K562 (cell line): ENCODE measurements around the gene TESK2. TPM values are rescaled to one million over a fixed set of nuclear protein-coding genes. Genes with fewer than 3 reads are reported as not detected.
A peak's percentile ranks its signal among the peaks of the same experiment; 100 is the strongest.

Experiments
- ATF1 ChIP-seq, 2 experiments: fragments of 450-650 bp in 1 of 2; IDR thresholded peaks; 2 replicates each; pipeline ENCODE4 v1.6.1; 2016; ENCODE audit warnings: missing compliant biosample characterization in 1 of 2, missing genetic modification characterization in 1 of 2
- BCLAF1 ChIP-seq, 2 experiments: fragments of 450-650 bp in 1 of 2; IDR thresholded peaks; 2 replicates each; pipeline ENCODE4 v1.6.1; 2011 to 2017; ENCODE audit warnings: low read depth in 2 of 2, antibody characterized with exemption in 1 of 2, borderline replicate concordance in 1 of 2, low read length in 1 of 2, mild to moderate bottlenecking in 1 of 2, mixed read lengths in 1 of 2; ENCODE audit not compliant: control insufficient read depth in 1 of 2
- CHD1 ChIP-seq: fragments of 200-600 bp; sonication (generic); IDR thresholded peaks from one replicate; pipeline ENCODE4 v1.6.1; 2012; ENCODE audit warnings: mild to moderate bottlenecking, moderate library complexity, low read length, inconsistent platforms
- DLX4 ChIP-seq: fragments of 250-450 bp; sonication (Bioruptor Pico); IDR thresholded peaks from 2 replicates; pipeline ENCODE4 v1.6.1; 2021; ENCODE audit warnings: mild to moderate bottlenecking
- ELF4 ChIP-seq: fragments of 450-650 bp; formaldehyde crosslinking; IDR thresholded peaks from 2 replicates; pipeline ENCODE4 v1.4.0; 2022; ENCODE audit warnings: missing genetic modification characterization
- ESRRB ChIP-seq: fragments of 250-450 bp; sonication (Bioruptor Pico); IDR thresholded peaks from 2 replicates; pipeline ENCODE4 v1.5.0; 2020; ENCODE audit warnings: mild to moderate bottlenecking, moderate library complexity, borderline replicate concordance
- ETS1 ChIP-seq: conservative IDR thresholded peaks from 2 replicates; pipeline ENCODE4 v1.6.1; 2011; ENCODE audit warnings: low read depth, mild to moderate bottlenecking, low read length; ENCODE audit not compliant: control insufficient read depth
- ETS2 ChIP-seq: IDR thresholded peaks from 2 replicates; pipeline ENCODE4 v1.6.1; 2016; ENCODE audit warnings: borderline replicate concordance, missing genetic modification characterization, mild to moderate bottlenecking, moderate library complexity, missing compliant biosample characterization; ENCODE audit not compliant: poor library complexity, severe bottlenecking
- MAFK ChIP-seq: IDR thresholded peaks from 2 replicates; pipeline ENCODE4 v1.6.1; 2011; ENCODE audit warnings: low read length, improper control_type of control experiment
- MTA3 ChIP-seq: fragments of 450-650 bp; formaldehyde crosslinking; IDR thresholded peaks from 2 replicates; pipeline ENCODE4 v1.6.1; 2017; ENCODE audit warnings: mild to moderate bottlenecking, borderline replicate concordance
- NCOA2 ChIP-seq, 2 experiments: fragments of 450-650 bp; IDR thresholded peaks; 2 replicates each; pipeline ENCODE4 v1.6.1; 2018; ENCODE audit warnings: mild to moderate bottlenecking in 2 of 2, moderate library complexity in 1 of 2; ENCODE audit not compliant: partially characterized antibody in 2 of 2
- RUNX1 ChIP-seq: sonication (generic); IDR thresholded peaks from 2 replicates; pipeline ENCODE4 v1.6.1; 2016; ENCODE audit warnings: antibody characterized with exemption, low read depth
- SMARCA4 ChIP-seq: fragments of 450-650 bp; IDR thresholded peaks from 2 replicates; pipeline ENCODE4 v1.6.1; 2016
- TEAD4 ChIP-seq, 2 experiments: sonication (generic) in 1 of 2; formaldehyde crosslinking in 1 of 2; IDR thresholded peaks; 2 replicates each; pipeline versions ENCODE4 v1.6.1 to v1.8.0; 2012 to 2022; ENCODE audit warnings: borderline replicate concordance in 1 of 2, inconsistent platforms in 1 of 2, low read length in 1 of 2, mild to moderate bottlenecking in 1 of 2, missing genetic modification reagents in 1 of 2
- THAP7 ChIP-seq: fragments of 250-450 bp; sonication (Bioruptor Pico); IDR thresholded peaks from 2 replicates; pipeline ENCODE4 v1.5.0; 2021
- TRIM25 ChIP-seq: fragments of 450-650 bp; IDR thresholded peaks from 2 replicates; pipeline ENCODE4 v1.7.0; 2016; ENCODE audit warnings: borderline replicate concordance
- ZNF263 ChIP-seq: sonication (generic); formaldehyde crosslinking; IDR thresholded peaks from 2 replicates; pipeline ENCODE4 v1.8.0; 2022; ENCODE audit warnings: mild to moderate bottlenecking, missing genetic modification reagents, borderline replicate concordance
- ZNF431 ChIP-seq: sonication (generic); formaldehyde crosslinking; IDR thresholded peaks from 2 replicates; pipeline ENCODE4 v1.8.0; 2022; ENCODE audit warnings: mild to moderate bottlenecking, missing genetic modification reagents
- polyA plus RNA-seq, 8 experiments: library from polyadenylated mRNA; depleted of rRNA in 4 of 8; stranded (reverse) in 5 of 8; unstranded in 3 of 8; fragments of >200 nt; fragmentation: Nextera tagmentation in 2 of 8; fragmentation: Illumina TruSeq in 1 of 8; extraction: Ambion mirVana in 2 of 8; extraction: Trizol in 1 of 8; gene quantifications; 2 replicates each; pipeline versions ENCODE4 v1.2.1 to v1.2.3, GENCODE V29; 2011 to 2014; ENCODE audit warnings: inconsistent platforms in 1 of 8, missing spikeins in 1 of 8
- total RNA-seq, 7 experiments: library from RNA; depleted of rRNA in 6 of 7; stranded (reverse); fragments of >200 nt in 6 of 7; fragmentation: Illumina TruSeq in 2 of 7; extraction: Trizol in 2 of 7; gene quantifications; 2 replicates each; pipeline versions ENCODE4 v1.2.1 to v1.2.3, GENCODE V29; 2011 to 2021; ENCODE audit warnings: low replicate concordance in 1 of 7

Gene TESK2
- total and polyA plus RNA-seq, 9 of the 15 experiments (the other 6 are each of a cell fraction or from before 2014, with no cell fraction given), result 1.6 to 5.3 (median 3.7) TPM

GRCh38 chr1:45304311-45305081, 186.5 kb downstream of the TESK2 start (continued):
- TF ChIP-seq BCLAF1 (IDR thresholded peaks at IDR 0.05; ENCODE audit: borderline replicate concordance in 1 of 2, control insufficient read depth in 1 of 2, low read depth in 2 of 2, low read length in 1 of 2) (no peak), ZNF263 (CRISPR knock-in tag) (0 out of 2 replicates have a peak, but pooled peaks have one; percentile 6), TRIM25 (peak; percentile 68; the same call in 1 of the 2 replicates), CHD1 (peak; percentile 8), ELF4 (CRISPR knock-in tag) (peak; percentile 69; the same call in 1 of the 2 replicates), THAP7 (CRISPR knock-in tag) (no peak), MAFK (no peak), MTA3 (0 out of 2 replicates have a peak, but pooled peaks have one; percentile 13), ESRRB (CRISPR knock-in tag) (0 out of 2 replicates have a peak, but pooled peaks have one; percentile 60), TEAD4 (IDR thresholded peaks at IDR 0.05; ENCODE audit: low read length) (0 out of 2 replicates have a peak, but pooled peaks have one; percentile 1), TEAD4 (CRISPR knock-in tag; IDR thresholded peaks at IDR 0.05; ENCODE audit: borderline replicate concordance) (no peak), RUNX1 (no peak), ETS2 (tag) (no peak), ZNF431 (CRISPR knock-in tag) (no peak), NCOA2 (IDR thresholded peaks at IDR 0.05; ENCODE audit: partially characterized antibody in 2 of 2) (no peak), DLX4 (CRISPR knock-in tag) (no peak), ETS1 (0 out of 2 replicates have a peak, but pooled peaks have one; percentile 23), ATF1 (CRISPR knock-in tag; IDR thresholded peaks at IDR 0.05) (no peak), ATF1 (tag; IDR thresholded peaks at IDR 0.05) (0 out of 2 replicates have a peak, but pooled peaks have one; percentile 59), SMARCA4 (no peak)
